ENCODE results near the gene CLCN7. TPM values are rescaled to one million over a fixed set of nuclear protein-coding genes. Genes with fewer than 3 reads are reported as not detected.

The CLCN7 gene
- total RNA-seq, 1 experiment from 2014 or later = 15.6 TPM

DNA sequence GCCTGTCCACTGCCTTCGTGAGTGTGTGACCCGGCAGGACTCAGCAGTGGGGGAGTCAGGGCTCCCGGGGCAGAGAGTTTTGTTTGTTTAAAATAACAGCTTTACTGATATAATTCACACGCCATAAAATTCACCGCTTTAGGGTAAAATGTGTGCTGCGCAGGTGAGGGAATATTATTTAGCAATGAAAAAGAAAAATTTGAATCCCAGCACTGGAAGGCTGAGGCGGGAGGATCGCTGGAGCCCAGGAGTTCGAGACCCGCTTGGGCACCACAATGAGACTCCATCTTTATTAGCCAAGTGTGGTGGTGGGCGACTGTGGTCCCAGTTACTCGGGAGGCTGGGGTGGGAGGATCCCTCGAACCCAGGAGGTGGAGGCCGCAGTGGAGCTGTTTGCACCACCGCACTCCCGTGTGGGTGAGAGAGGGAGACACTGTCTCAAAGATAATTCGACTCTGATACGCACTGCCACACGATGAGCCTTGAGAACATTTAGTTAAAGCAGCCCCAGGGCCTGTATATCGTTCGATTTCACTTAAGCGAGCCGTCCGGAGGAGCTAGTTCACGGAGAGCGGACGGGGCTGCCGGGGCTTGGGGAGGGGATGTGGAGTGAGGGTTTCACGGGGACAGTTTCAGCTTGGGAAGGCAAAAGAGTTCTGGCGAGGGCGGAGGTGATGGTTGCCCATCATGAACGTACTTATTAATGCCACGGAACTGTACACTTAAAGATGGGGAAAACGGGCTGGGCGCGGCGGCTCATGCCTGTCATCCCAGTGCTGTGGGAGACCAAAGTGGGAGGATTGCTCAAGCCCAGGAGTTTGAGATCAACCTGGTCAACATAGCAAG, 28.5 kb upstream of the CLCN7 start:
- DNase-seq (ENCODE audit: low read depth) = no peak

DNA sequence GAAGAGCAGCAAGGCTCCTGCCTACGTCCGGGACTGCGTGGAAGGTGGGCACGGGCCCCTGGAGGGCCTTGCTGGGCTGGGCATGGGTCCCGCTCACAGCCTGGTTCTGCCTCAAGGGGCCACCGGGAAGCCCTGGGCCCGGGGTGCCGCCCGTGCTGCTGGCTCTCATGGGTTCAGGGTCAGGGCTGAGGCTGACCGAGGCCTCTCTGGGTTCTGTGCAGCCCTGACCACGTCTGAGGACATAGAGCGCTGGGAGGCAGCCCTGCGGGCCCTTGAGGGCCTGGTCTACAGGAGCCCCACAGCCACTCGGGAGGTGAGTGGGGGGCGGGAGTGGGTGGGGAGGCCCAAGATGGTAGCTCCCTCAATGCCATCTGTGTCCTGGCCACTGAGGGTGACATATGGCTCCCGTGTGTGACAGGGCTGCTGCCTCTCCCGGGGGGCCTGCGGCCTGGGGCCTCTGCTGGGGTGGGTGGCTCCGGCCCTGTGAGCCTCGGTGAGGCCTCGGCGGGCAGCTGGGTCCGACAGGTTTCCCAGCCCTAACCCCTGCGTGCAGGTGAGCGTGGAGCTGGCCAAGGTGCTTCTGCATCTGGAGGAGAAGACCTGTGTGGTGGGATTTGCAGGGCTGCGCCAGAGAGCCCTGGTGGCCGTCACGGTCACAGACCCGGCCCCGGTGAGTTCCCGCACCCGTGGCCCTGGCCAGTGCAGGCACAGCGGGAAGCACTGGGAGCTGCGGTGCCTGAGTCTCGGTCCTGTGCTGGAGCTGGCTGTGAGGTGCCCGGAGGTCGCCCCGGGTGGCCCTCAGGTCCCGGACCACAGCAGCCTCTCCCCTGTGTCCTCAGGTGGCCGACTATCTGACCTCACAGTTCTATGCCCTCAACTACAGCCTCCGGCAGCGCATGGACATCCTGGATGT, 27.5 kb upstream of the CLCN7 start:
- no peak for DNase-seq (ENCODE audit: low read depth)

DNA sequence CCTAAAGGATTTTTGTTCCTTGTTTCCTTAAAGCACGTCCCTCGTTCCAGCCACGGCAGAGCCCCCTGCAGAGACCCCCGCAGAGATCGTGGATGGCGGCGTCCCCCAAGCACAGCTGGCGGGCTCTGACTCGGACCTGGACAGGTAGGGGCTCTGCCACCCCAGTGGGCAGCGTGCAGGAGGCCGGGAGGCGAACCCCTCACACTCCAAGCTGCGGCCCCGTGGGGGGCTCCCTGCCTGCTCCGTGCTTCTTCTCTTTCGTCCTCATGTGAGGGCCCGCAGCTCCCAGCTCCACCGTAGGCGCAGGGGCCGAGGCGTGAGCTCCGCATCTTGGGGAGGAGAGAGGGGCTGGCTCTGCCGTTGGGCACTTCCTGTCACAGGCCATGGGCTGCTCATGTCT, 26.8 kb upstream of the CLCN7 start:
- no peak for DNase-seq (ENCODE audit: low read depth)

DNA sequence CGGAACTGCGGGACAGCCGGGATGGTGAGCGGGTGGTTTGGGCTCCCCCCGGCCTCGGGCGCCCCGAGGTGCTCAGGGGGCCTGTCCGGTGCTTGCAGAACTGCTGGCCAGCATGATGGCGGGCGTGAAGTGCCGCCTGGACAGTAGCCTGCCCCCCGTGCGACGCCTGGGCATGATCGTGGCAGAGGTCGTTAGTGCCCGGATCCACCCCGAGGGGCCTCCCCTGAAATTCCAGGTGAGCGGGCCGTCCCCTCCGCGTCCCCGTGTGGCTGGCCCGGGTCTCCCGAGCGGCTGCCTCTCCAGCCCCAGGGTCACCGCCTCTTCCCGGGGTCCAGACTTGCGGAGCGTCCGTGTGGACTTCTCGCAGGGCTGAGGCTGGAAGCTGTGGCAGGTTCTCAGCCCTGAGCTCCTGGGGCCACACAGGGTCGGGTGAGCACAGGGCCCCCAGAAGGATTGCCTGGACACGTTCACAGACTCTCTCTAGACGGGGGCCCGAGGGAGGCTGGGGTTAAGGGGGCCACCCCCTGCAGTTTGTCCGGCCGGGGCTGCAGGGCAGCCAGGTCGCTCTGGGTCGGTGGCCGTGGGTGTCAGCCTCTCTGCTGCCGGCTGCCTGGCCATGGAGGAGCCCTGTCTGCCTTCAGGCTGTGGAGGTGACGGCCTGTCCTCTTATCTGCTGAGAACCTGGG, 25.8 kb upstream of the CLCN7 start:
- DNase-seq (ENCODE audit: low read depth) = no peak

DNA sequence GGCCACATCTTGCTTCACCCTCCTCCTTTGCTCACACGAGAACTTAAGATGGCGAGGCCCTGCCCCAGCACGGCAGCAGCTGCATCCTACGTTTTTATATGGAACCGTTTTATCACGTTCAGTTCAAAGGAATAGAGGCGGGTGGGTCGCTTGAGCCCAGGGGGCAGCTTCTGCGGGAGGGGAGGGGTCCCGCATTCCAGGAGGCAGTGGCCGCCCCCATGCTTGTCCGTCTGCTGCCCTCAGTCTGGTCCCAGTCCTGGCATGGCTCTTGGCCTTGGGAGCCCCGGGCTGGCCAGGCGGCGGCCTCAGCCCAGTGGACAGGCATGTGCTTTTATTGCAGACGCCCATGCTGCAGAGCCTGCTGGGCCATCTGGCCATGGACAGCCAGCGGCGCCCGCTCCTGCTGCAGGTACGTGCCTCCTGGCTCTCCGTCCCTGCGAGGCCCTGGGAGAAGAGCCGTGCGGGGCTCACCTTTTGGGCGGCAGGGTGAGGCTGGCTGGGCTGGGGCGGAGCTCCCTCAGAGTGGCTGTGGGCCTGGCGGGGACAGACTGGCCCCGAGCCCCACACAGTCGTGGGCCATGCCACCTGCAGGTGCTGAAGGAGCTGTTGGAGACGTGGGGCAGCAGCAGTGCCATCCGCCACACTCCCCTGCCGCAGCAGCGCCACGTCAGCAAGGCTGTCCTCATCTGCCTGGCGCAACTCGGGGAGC, 25.1 kb upstream of the CLCN7 start:
- DNase-seq (ENCODE audit: low read depth) = no peak

DNA sequence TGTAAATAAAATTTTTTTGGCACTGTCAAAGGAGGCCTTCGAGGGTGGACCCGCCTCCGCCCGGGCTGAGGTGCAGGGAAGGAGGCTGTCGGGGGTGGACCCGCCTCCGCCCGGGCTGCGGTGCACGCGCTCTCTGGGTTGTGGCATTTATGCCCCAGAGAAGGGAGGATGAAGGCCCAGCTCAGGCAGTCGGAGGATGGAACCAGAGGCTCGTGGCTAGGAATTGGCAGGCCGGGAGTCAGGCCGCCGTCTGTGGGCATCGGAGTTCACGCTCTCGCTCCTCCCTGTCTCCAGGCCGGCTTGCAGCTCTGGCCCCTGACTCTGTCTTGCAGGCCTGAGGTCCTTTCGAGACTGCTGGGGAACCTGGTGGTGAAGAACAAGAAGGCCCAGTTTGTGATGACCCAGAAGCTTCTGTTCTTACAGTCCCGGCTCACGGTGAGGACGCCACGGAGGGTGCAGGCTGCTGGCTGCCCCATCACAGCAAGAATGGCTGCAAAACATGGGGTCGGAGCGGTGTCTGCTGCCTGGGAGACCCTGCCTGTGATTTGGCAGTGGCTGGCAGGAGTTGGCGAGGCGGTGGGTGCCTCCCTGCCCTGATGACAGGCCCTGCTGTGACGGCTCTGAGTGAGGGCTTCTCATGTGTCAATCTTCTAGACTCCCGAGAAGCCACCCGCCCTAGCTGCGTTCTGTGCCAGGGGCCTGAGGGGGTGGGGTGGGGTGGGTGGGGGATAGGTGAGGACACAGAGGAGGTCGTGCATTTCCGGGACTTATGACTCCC, 24.3 kb upstream of the CLCN7 start:
- no peak for DNase-seq (ENCODE audit: low read depth)

DNA sequence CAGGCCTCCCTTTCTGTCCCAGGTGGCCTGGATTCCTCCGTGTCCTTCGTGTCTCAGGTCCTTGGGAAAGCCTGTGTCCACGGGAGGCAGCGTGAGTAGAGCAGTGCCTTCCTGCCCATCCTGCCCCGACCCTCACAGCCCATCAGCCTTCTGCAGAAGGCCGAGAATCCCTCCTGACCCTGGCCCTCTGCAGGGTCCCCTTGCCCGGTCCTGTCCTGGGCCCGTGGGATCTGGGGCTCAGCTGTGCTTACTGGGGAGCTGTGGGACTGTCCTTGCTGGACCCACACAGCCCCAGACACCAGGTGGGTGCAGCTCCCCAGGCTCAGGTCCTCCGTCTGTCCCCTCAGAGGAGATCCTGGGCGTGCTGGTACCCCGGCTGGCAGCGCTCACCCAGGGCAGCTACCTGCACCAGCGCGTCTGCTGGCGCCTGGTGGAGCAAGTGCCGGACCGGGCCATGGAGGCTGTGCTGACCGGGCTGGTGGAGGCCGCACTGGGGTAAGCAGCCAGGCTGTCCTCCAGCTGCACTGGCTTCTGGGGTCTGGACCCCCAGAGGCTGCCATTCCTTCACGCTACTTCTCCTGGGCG, 22.3 kb upstream of the CLCN7 start:
- no peak for DNase-seq (ENCODE audit: low read depth)

DNA sequence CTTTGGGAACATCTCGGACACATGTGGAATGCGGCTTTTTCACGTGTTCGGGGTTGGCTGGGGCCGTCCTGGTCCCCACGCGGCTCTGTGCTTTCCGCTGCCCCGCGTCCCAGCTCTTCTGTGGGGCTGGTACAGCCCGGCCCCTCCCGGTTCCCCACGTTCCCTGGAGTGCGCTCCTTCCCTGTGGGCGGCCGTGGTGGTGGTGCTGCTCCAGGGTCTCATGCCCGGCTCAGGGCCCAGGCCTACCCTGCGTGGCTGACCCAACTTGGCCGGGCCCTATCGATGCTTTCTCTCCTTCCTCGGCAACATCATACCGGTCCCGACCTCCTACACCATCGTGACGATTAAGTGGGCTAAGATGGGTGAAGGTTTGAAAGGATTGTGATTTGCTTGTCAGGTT, 21.6 kb upstream of the CLCN7 start:
- no peak for DNase-seq (ENCODE audit: low read depth)

DNA sequence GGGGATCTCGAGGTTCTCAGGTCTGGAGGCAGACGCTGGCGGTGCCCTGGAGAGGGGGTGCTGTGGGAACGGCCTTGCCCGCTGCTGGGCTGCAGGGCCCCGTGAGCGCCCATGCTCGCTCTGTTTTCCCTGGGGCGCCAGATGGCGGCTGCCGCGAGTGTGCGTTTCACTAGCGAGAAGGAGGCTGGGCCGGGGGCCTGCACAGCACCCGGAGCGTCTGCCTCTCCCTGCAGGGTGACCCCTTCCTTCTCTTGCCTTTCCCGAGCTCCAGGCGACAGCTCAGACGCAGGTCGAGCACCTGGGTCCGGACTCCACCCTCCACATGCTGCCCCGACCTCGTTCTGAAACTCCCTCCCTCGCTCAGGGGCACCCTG, 21.0 kb upstream of the CLCN7 start:
- DNase-seq (ENCODE audit: low read depth) = no peak

DNA sequence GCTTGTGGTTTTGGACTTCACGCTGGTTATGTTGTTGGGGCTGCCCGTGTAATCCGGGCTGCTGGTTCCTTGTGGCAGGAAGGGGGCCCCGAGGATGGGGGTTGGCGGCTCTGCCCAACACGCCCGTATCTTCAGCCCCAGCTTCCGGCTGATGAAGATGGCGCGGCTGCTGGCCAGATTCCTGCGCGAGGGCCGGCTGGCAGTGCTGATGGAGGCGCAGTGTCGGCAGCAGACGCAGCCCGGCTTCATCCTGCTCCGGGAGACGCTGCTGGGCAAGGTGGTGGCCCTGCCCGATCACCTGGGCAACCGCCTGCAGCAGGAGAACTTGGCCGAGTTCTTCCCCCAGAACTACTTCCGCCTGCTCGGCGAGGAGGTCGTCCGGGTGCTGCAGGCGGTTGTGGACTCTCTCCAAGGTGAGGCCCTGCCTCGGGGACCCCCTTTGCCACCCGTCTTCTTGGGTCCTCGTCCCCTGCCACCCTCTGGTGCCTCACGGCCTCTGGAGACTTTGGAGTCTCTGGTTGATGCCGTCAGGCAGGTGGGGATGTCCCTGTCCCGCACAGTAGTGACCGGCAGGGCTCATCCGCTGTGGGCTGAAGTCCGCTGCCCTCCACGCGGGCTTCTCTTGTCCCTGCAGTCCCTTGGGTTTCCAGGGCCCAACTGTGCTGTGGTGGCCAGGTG, 20.5 kb upstream of the CLCN7 start:
- no peak for DNase-seq (ENCODE audit: low read depth)

DNA sequence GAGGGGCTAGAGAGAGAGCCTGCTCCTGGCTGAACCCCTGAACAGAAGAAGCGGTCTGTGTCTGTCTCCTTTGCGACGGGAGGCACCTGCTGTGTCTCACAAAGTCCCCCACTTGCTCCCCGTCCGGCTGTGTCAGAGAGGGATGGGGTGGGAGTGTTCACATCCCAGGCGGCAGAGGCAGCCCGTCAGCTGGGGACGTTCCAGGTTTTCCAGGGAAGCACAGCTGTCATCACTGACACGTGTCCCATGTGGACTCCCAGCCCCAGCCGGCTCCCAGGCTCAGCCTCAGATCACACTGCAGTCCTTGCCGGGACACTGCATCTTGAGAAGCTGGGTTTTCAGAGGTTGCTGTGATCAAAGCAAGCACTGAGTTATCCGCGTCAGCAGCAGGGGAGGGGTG, 19.9 kb upstream of the CLCN7 start:
- no peak for DNase-seq (ENCODE audit: low read depth)

DNA sequence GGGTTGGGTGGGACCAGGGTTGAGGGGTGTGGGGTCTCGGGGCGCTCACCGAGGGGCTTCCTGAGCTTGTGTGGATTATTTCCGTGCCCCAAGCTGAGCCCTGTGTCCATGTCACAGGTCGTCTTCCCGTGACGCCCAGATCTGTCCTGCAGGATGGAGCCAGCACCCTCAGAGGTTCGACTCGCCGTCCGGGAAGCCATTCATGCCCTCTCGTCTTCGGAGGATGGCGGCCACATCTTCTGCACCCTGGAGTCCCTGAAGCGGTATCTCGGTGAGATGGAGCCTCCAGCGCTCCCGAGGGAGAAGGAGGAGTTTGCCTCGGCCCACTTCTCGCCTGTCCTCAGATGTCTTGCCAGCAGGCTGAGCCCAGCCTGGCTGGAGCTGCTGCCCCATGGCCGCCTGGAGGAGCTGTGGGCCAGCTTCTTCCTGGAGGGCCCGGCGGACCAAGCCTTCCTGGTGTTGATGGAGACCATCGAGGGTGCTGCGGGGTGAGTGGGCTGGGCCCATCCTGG, 19.4 kb upstream of the CLCN7 start:
- DNase-seq (ENCODE audit: low read depth) = peak; percentile 66

DNA sequence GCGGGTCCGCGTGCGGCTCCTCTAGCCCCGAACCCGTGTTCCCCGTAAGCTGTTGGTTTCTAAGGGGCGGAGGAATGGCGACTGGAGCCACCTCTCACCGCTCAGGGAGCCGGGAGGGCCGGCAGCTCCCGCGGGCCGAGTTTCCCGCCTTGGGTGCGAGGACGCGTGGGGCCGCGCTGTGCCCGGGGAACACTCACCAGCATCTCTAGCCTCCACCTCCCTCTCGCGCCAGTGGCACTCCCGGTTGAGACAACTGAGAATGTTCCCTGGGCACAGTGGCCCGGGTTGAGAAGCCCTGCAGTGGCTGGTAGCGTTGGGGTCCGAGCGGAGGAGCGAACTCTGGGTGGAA, 18.9 kb upstream of the CLCN7 start:
- no peak for DNase-seq (ENCODE audit: low read depth)

DNA sequence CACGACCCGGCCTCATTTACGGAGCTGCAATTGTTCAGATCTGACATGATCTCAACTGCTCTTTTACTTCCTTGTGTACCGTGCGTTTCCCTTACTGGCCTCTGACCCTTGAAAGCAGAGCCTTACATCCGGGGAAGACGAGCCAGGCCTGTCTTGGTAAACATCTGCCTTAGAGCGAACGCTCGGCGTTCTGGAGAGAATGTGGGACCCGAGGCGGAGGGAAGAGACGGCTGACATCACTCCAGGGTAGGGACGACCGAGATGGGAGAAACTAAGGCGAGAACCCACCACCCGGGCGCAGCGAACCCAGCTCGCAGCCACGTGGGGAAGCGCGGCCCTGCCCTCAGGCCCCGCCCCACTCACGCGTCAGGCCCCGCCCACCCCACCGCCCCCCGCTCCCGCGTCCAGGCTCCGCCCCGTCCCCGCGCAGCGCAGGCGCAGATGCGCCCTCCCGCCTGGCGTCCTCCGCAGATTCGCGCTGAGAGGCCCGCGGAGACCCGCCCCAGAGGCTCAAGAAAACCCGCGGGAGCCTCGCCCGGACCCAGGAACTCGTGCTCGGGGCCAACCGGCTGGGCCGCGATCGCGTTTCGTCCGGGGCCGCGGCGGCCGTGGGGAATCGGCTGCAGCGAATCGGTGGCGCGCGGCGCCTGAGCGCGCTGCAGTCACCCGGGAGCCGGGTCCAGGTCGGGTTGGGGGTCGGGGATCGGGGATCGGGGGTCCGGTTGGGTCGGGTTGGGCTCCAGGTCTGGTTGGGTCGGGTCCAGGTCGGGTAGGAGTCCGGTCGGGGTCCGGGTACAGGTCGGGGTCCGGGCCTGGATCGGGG, 18.3 kb upstream of the CLCN7 start, which contains the start of gene TELO2:
Gene TELO2, plus strand, starts transcription at position 438 of the 823 bp plus-strand sequence. CDS start 922 bp downstream, outside the sequence.
- DNase-seq (ENCODE audit: low read depth) = peak; percentile 82

DNA sequence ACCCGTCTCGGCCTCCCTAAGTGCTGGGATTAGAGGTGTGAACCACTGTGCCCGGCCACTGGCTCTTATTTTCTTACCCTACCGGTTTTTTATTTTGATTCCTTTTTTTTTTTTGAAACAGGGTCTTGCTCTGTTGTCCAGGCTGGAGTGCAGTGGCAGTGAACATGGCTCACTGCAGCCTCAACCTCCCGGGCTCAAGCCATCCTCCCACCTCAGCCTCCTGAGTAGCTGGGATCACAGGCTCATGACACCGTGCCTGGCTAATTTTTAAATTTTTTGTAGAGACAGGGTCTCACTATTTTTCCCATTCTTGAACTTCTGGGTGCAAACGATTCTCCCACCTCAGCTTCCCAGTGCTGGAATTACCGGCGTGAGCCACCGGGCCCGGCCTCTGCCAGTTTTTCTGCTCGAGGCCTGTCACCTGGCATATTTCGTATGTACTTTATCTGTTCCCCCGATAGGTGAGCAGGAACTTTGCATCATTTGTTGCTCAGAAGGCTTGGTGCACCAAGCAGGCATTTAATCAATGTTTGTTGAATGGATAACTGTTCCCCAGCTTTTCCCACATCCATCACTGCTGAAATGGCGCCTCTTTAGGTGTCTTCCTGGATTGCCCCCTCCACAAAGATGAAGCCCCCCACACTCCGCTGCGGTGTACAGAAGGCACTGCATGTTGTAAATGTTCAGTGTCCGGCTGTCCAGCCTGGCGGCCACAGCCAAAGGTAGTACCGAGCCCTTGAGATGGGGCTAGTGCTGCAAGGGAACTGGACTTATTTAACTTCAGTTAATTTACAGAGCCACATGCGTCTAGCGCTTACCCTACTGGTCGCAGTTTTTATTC, 17.5 kb upstream of the CLCN7 start:
- no peak for DNase-seq (ENCODE audit: low read depth)

DNA sequence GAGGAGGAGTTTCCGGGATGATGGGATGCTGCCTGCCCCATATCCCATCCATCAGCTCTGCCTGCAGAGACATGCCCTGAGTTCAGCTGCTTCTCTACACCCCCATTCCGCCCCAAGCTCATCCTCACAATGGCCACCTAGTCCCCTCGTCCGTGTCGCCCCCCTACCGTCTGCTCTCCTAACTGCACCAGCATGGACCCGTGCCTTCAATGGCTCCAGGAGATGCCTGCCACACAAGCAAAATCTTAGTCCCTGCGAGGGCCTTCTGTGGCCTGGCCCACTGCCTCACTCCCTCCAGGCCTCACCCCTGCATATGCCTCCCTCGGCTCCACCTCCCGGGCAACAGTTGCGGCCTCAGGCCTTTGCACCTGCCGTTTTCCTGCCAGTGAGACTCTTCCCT, 16.5 kb upstream of the CLCN7 start:
- DNase-seq (ENCODE audit: low read depth) = no peak

DNA sequence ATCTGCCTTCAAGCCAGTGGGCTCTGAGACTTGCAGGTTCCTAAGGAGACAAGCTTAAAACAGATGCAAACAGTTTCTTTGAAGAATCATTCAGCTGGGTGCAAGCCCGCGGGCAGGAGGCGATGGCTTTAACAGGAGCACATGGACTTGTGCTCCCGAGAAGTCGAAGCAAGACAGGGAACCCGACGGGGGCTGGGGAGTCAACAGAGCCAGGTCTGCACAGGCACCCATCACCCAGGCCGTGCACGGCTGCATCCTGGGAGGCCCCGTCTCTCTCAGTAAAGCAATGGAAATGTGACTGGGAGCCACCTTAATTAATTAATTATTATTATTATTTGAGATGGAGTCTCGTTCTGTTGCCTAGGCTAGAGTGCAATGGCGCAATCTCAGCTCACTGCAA, 14.2 kb upstream of the CLCN7 start:
- DNase-seq (ENCODE audit: low read depth) = no peak

DNA sequence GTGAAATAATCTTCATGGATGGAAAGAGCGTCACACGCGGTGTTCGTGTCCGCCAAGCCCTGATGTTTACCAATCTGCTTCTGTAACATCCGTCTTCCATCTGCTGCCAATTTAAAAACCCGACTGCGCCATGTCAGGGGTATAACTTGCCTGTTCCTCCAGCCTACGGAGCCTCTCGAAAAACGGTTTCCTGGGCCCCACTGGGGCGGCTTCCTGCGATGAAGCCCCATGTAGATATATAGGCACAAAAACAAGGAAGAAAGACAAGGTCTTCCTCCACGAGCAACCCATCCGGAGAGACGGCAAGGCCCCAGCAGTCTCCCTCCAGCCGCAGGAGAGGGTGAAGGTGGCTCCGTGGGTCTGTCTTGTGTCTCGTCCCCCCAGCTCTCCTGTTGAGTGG, 13.8 kb upstream of the CLCN7 start, which contains the start of gene PTX4:
Gene PTX4, minus strand, starts transcription at position 326 of the 400 bp plus-strand sequence. Its CDS starts 35 bp downstream, at position 291.
- DNase-seq (ENCODE audit: low read depth) = no peak

Measured in Daoy (cell line).